PC-3 (cell line): ENCODE results near the gene STAC3. TPM values are rescaled to one million over a fixed set of nuclear protein-coding genes. Genes with fewer than 3 reads are reported as not detected.
A peak's percentile ranks its signal among the peaks of the same experiment; 100 is the strongest.

Experiments used
- ATAC-seq: fragments of 200-7000 bp; cut with Tn5 transposase; 2 replicates; pipeline ENCODE4 v1.9.1; 2020; ENCODE audit warnings: mild to moderate bottlenecking, moderate library complexity
- BruUV-seq: library from RNA; stranded (reverse); fragments of 400-500 nt; replicated peaks from 2 replicates; lab custom pipeline; 2021; lab: Mats Ljungman, UMichigan
- CTCF ChIA-PET: fragments of 300-600 bp; sonication (Branson Sonifier 250); formaldehyde crosslinking; loops from one replicate; lab custom pipeline; 2022; ENCODE audit warnings: antibody characterized with exemption; lab: Charles Lee
- POLR2A ChIA-PET: fragments of 300-600 bp; sonication (Branson Sonifier 250); formaldehyde crosslinking; loops from one replicate; lab custom pipeline; 2022; ENCODE audit warnings: antibody characterized with exemption; ENCODE audit not compliant: unreplicated experiment; lab: Charles Lee
- DNase-seq: peaks from one replicate; pipeline ENCODE4 v3.0.0-alpha.2; 2015
- H2AFZ ChIP-seq: fragments of 300-600 bp; sonication (generic); 2 replicates; pipeline ENCODE4 v1.6.0; 2016; ENCODE audit warnings: antibody characterized with exemption, low read length
- H3F3A ChIP-seq: fragments of 300-600 bp; sonication (generic); one replicate; pipeline ENCODE4 v1.6.0; 2017; ENCODE audit warnings: antibody characterized with exemption, low read length, control low read depth, mild to moderate bottlenecking; ENCODE audit not compliant: unreplicated experiment
- H3K27ac ChIP-seq: fragments of 300-600 bp; sonication (generic); 2 replicates; pipeline ENCODE4 v1.5.1; 2016; ENCODE audit warnings: mild to moderate bottlenecking, low read length
- H3K27me3 ChIP-seq: fragments of 300-600 bp; sonication (generic); 2 replicates; pipeline ENCODE4 v1.6.1; 2016; ENCODE audit warnings: low read length, mixed read lengths
- H3K36me3 ChIP-seq: fragments of 300-600 bp; sonication (generic); 2 replicates; pipeline ENCODE4 v1.6.1; 2016; ENCODE audit warnings: low read depth, mixed run types, low read length, mixed read lengths
- H3K4me1 ChIP-seq: fragments of 300-600 bp; sonication (generic); 2 replicates; pipeline ENCODE4 v1.5.1; 2016; ENCODE audit warnings: low read length; ENCODE audit not compliant: insufficient read depth
- H3K4me2 ChIP-seq: fragments of 300-600 bp; sonication (generic); 2 replicates; pipeline ENCODE4 v1.6.0; 2016; ENCODE audit warnings: low read length
- H3K4me3 ChIP-seq: fragments of 300-600 bp; sonication (generic); 2 replicates; pipeline ENCODE4 v1.5.1; 2016; ENCODE audit warnings: mild to moderate bottlenecking, low read length, mixed read lengths
- H3K79me2 ChIP-seq: fragments of 300-600 bp; sonication (generic); 2 replicates; pipeline ENCODE4 v1.6.1; 2017; ENCODE audit warnings: low read length, mixed read lengths
- H3K9ac ChIP-seq: fragments of 300-600 bp; sonication (generic); 2 replicates; pipeline ENCODE4 v1.6.0; 2016; ENCODE audit warnings: mild to moderate bottlenecking, low read length
- H3K9me2 ChIP-seq: fragments of 300-600 bp; sonication (generic); replicated peaks from 2 replicates; pipeline ENCODE4 v1.6.1; 2016; ENCODE audit warnings: mixed run types, low read length, mixed read lengths
- H3K9me3 ChIP-seq: fragments of 300-600 bp; sonication (generic); 2 replicates; pipeline ENCODE4 v1.6.1; 2016; ENCODE audit warnings: low read length, mixed read lengths
- H4K20me1 ChIP-seq: fragments of 300-600 bp; sonication (generic); 2 replicates; pipeline ENCODE4 v1.6.1; 2016; ENCODE audit warnings: low read length, mixed read lengths
- CTCF ChIP-seq: fragments of 300-600 bp; sonication (generic); conservative IDR thresholded peaks from 2 replicates; pipeline ENCODE4 v1.5.1; 2017; ENCODE audit warnings: antibody characterized with exemption, low read depth, mild to moderate bottlenecking, low read length
- EZH2 ChIP-seq: fragments of 300-600 bp; sonication (generic); IDR thresholded peaks from one replicate; pipeline ENCODE4 v1.6.1; 2017; ENCODE audit warnings: antibody characterized with exemption, mild to moderate bottlenecking, low read length; ENCODE audit not compliant: unreplicated experiment
- EZH2phosphoT487 ChIP-seq: fragments of 300-600 bp; sonication (generic); IDR thresholded peaks from 2 replicates; pipeline ENCODE4 v1.6.1; 2018; ENCODE audit warnings: mild to moderate bottlenecking, antibody characterized with exemption, low read length, borderline replicate concordance
- intact Hi-C: fragments of 100-400 bp; cut with micrococcal nuclease; formaldehyde crosslinking; loops from 2 replicates; pipeline ENCODE4 v1.9.0; 2023
- total RNA-seq: library from RNA; depleted of rRNA; stranded (reverse); fragments of >200 nt; gene quantifications from 2 replicates; pipeline ENCODE4 v1.2.3, GENCODE V29; 2014

Gene STAC3
- total RNA-seq, 1 experiment from 2014 or later: 1.8 TPM

- ATAC-seq: no peak
- Histone ChIP-seq H3K9ac (no peak overlapping the region), H3K9me3 (no peaks in the 10 kb centered on the region), H4K20me1 (no peaks in the 10 kb centered on the region), H3K27me3 (peaks cover 16% of the 10 kb centered on the region), H3F3A (no peaks in the 10 kb centered on the region), H3K27ac (no peak overlapping the region), H3K4me1 (peaks cover 33% of the 10 kb centered on the region), H2AFZ (0 out of 2 replicates have a peak overlapping the region, but pooled peaks have one; percentile 40), H3K79me2 (no peaks in the 10 kb centered on the region), H3K36me3 (no peaks in the 10 kb centered on the region), H3K9me2 (no peaks in the 10 kb centered on the region), H3K4me3 (peak overlapping the region; percentile 68), H3K4me2 (peak overlapping the region; percentile 99)
- DNase-seq: no peak
- intact Hi-C loops: no loop called here
- BruUV-seq: no TSS peak
- no peak for TF ChIP-seq EZH2
- TF ChIP-seq CTCF: no peak
- TF ChIP-seq EZH2phosphoT487: no peak
- CTCF ChIA-PET: interaction anchor here (0.7 to 2.1 kb wide), 5 partner anchors 13 to 233 kb away, joined by 3 to 24 read pairs (median 7); partner anchors contain the start of gene SHMT2
- POLR2A ChIA-PET: no interaction called here
These were observed 8.7 kb downstream of the STAC3 start for GRCh38 chr12:57242329-57242690.

- ATAC-seq (no peak), DNase-seq (no peak)
- no peaks in the 10 kb centered on the region for H3K79me2 ChIP-seq
- H3K36me3 ChIP-seq: no peaks in the 10 kb centered on the region
- H3K4me3 ChIP-seq: no peak overlapping the region
- intact Hi-C loops: no loop called here
- ChIA-PET CTCF (interaction anchor here (1.8 to 2.1 kb wide), 2 partner anchors 28 to 217 kb away, joined by 7 to 24 read pairs; no protein-coding TSS in a partner anchor), POLR2A (no interaction called here)
- no peak overlapping the region for H3K9ac ChIP-seq
- no peaks in the 10 kb centered on the region for H4K20me1 ChIP-seq
- H3F3A ChIP-seq: no peaks in the 10 kb centered on the region
- no peak overlapping the region for H2AFZ ChIP-seq
- H3K27me3 ChIP-seq: peaks cover 16% of the 10 kb centered on the region
- BruUV-seq: no TSS peak
- H3K9me3 ChIP-seq: no peaks in the 10 kb centered on the region
- H3K4me2 ChIP-seq: peak overlapping the region; percentile 99
- H3K27ac ChIP-seq: no peak overlapping the region
- H3K4me1 ChIP-seq: peaks cover 33% of the 10 kb centered on the region
- no peaks in the 10 kb centered on the region for H3K9me2 ChIP-seq
- TF ChIP-seq CTCF: no peak
- peak; percentile 68 for TF ChIP-seq EZH2
These were observed 9.3 kb downstream of the STAC3 start for GRCh38 chr12:57241402-57242310.
